ENCODE data around the gene GRK2.

GRK2 gene

DNA sequence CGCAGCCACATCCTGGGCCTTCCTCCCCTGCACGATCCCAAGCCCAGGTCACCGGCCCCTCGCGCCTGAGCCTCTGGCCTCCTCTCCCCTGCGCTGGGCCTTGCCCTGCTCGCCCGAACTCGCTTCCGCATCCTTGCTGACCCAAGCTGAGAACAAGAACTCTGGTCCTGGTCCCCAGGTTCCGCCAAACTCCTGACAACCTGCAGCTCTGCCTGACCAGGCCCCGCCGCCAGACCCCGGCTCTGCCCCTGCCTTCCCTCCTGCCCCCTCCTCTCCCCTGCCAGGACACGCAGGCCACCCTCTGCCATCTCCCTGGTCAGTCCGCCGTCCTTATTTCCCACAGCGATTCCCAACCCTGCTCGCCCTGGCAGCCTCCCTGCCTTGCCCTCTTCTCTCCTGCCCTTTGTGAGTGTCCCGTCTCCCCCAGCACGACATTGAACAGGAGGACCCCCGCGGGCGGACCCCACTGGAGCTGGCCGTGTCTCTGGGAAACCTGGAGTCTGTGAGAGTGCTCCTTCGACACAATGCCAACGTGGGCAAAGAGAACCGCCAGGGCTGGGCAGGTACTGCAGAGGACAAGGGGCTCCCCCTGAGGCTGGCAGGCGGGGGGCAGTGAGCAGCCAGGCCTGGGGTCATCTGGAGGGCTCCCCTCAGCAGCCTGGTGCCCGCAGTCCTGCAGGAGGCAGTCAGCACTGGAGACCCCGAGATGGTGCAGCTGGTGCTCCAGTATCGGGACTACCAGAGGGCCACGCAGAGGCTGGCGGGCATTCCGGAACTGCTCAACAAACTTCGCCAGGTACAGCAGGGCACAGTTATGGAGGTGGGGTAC lies 23.6 kb downstream of the GRK2 start:
- H3K27ac ChIP-seq, result peak overlapping the region; percentile 62 to 100 (median 95)
- peak overlapping the region; percentile 56 to 84 (median 74) for H3K4me3 ChIP-seq

DNA sequence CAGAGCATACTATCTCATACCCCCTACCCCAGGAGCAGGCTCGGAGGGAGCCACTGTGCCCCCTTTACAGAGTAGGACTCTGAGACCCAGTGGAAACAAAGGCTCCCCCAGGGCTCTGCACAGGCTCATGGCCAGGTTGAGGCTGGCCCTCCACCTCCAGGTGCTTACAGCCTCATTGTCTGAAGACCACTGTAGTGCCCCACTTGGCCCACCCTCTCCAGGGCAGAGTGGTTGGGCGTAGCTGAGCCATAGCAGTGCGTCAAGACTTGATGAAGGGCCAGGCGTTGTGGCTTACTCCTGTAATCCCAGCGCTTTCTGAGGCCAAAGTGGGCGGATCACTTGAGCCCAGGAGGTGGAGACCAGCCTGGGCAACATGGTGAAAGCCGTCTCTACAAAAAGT lies 24.5 kb downstream of the GRK2 start:
- Histone ChIP-seq H3K27ac (peak overlapping the region in 17 of 21 experiments; percentile 15 to 100 (median 94)), H3K4me3 (peak overlapping the region in 3 of 7 experiments; percentile 56 to 78 (median 60))

DNA sequence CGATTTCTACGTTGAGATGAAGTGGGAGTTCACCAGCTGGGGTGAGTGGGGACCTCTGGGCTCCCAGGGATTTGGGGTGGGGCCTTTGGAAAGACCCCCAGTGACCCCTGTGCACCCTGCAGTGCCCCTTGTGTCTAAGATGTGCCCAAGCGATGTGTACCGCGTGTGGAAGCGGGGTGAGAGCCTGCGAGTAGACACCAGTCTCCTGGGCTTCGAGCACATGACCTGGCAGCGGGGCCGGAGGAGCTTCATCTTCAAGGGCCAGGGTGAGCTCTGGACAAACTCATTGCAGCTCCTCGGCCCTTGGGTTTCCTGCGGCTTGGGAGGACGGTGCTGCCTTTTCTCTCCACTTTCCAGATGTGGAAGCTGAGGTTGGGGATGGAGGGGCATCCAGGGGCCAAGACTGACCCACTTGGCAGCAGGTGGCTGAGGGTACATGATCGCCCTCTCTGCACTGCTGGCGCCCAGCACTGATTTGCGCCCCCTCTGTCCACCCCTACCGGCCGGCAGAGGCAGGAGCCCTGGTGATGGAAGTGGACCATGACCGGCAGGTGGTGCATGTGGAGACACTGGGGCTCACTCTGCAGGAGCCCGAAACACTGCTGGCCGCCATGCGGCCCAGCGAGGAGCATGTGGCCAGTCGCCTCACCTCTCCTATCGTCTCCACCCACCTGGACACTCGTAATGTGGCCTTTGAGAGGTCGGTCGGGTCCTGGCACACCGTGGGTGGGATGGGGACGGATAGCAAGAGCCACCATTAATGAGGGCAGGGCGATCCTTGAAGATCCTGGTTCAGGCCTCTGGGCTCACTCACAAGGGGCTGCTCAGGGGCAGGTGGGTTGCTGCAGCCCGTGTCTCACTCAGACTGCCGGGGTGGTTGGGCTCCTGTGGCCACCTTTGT lies 25.5 kb downstream of the GRK2 start:
- peak overlapping the region in 13 of 21 experiments; percentile 10 to 100 (median 74) for H3K27ac ChIP-seq

DNA sequence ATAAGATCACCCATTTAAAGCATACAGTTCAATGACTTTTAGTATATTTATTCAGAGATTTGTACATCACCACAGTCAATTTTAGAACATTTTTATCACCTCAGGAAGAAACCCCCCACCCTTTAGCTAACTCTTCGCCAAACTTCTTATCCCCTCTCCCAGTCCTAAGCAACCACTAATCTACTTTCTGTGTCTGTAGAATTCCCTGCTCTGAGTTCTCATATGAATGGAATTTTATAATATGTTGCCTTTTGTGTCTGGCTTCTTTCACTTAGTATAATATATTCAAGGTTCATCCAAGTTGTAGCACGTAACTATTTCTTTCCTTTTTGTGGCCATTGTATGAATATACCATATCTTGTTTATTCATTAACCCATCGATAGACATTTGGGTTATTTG lies 26.4 kb downstream of the GRK2 start:
- Histone ChIP-seq H3K4me3 (no peak overlapping the region), H3K27ac (peak overlapping the region in 11 of 21 experiments; percentile 16 to 100 (median 49))

More for the DNA sequence above, 25.5 kb downstream of the GRK2 start:
- no peak overlapping the region for H3K4me3 ChIP-seq

DNA sequence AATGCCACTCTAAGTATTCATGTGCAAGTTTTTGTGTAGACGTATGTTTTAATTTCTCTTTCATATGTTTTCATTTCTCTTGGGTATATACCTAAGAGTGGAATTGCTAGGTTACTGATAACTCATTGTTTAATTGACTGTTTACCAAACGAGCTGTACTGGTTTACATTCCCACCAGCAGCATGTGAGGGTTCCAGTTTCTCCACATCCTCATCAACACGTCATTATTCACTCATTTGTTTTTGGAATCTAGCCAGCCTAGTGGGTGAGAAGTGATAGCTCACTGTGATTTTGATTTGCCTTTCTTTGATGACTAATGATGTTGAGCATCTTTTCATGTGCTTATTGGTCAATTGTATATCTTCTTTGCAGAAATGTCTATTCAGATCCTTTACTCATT lies 26.8 kb downstream of the GRK2 start:
- Histone ChIP-seq H3K4me3 (no peak overlapping the region), H3K27ac (peak overlapping the region in 7 of 21 experiments; percentile 17 to 74 (median 47))

DNA sequence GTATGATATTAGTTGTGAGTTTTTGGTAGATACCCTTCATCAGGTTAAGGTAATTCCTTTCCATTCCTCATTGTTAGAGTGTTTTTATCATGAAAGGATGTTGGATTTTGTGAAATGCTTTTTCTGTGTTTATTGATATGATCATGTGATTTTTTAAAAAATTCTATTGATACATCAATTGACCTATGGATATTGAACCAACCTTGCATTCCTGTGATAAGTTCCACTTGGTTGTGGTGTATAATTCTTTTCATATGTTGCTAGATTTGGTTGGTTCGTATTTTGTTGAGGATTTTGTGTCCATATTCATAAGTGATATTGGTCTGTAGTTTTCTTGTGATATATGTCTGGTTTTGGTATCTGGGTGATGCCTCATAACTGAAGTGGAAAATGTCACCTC lies 29.6 kb downstream of the GRK2 start:
- Histone ChIP-seq H3K4me3 (no peak overlapping the region), H3K27ac (no peak overlapping the region)

DNA sequence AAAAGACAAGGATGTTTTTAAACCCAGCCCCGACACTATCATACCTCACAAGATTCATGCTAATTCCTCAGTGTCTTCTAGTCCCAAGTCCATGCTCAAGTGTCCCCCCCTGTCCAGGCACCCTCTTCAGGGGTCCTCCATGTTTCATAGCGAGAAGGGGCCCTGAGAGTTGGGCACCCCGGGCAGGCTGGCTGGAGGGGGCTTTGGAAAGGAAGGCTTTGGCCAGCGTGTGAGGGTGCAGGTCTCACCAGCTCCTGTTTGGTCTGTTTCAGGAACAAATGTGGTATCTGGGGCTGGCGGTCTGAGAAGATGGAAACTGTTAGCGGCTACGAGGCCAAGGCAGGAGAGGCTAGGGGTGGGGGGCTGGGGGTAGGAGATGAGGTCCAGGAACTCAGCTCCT lies 32.5 kb downstream of the GRK2 start:
- Histone ChIP-seq H3K4me3 (no peak overlapping the region), H3K27ac (no peak overlapping the region)

DNA sequence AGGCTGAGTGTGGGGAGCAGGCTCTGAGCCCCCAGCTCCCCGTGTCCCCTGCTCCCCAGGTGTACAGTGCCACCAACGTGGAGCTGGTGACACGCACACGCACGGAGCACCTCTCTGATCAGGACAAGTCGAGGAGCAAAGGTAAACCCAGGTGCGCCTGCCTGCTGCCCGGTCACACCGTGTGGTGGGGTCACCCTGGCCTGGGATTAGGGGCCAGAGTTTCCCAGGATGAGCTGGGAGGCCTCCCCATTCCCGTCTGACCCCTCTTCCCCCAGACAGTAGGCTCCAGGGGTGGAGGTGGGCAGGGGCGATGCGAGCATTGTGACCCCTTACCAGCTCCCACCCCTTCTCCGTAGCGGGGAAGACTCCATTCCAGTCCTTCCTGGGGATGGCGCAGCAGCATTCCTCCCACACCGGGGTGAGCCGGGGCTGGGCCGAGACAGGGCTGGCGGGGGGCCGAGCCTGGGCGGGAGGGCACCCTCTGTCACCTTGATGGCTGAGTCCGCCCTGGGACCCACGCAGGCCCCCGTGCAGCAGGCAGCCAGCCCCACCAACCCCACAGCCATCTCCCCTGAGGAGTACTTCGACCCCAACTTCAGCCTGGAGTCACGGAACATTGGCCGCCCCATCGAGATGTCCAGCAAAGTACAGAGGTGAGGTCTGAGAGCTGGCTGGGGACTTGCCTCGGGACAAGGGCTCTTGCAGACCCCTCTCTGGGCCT lies 33.4 kb downstream of the GRK2 start:
- no peak overlapping the region for H3K4me3 ChIP-seq
- no peak overlapping the region for H3K27ac ChIP-seq

DNA sequence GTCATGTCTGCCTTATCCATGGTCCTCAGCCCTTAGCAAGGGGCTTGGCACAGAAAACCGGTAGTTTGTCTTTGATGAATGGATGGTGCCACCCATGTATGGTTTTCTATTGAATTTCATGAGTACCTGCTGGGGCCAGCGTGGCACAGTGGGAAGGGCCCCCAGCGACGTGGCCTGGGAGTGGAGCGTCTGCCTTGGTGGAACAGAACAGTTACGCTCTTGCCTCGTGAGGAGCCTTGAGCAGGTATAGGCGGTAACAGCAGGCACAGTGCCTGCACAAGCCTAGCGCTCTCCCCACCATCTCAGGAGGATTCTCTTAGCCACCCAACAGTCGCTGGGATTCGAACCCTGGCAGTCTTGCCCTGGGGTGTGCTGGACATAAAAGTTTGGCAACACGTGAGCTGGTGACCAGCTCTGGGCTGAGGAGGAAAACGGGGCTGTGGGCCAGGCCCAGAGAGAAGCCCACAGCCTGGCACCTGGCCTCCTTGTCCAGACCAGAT lies 34.0 kb downstream of the GRK2 start:
- H3K27ac ChIP-seq, result peak overlapping the region in 2 of 21 experiments; percentile 21 to 40
- no peak overlapping the region for H3K4me3 ChIP-seq

DNA sequence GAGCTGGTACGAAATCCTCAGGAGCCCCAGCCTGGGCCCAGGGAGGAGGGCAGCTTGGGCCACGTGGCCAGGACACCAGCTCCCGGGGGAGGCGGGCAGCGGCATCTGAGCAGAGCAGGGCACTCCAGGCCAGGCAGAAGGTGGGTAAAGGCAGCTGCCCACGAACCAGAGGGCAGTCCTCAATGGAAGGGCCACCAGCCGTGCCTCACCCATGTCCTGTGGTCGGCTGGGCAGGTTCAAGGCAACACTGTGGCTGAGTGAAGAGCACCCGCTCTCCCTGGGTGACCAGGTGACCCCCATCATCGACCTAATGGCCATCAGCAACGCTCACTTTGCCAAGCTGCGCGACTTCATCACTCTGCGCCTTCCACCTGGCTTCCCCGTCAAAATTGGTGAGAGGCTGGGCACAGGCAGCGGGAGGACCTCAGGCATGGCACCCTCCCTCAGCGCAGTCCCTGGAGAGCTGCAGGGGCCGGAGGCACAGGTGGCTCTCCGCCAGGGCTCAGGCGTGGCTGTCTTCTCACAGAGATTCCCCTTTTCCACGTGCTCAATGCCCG lies 34.6 kb downstream of the GRK2 start:
- Histone ChIP-seq H3K4me3 (no peak overlapping the region), H3K27ac (peak overlapping the region in 1 of 21 experiments; percentile 40)

DNA sequence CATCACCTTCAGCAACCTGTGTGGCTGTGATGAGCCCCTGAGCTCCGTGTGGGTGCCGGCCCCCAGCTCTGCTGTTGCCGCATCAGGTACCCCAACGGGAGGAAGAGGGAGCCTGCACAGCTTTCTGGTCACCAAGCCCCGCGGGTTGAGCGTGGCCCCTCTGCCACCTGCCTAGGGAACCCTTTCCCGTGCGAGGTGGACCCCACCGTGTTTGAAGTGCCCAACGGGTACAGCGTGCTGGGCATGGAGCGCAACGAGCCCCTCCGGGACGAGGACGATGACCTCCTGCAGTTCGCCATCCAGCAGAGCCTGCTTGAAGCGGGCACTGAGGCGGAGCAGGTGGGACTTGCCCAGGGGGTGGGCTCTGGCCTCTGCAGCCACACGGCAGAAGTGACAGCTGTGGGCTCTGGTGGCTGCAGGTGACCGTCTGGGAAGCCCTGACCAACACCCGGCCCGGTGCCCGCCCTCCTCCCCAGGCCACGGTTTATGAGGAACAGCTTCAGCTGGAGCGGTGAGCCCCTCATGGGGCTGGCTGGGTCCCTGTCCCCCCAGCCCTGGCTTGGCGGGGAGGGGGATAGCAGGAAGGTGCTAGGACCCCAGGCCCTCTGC lies 35.1 kb downstream of the GRK2 start:
- peak overlapping the region in 11 of 21 experiments; percentile 58 to 97 (median 94) for H3K27ac ChIP-seq
- no peak overlapping the region for H3K4me3 ChIP-seq

DNA sequence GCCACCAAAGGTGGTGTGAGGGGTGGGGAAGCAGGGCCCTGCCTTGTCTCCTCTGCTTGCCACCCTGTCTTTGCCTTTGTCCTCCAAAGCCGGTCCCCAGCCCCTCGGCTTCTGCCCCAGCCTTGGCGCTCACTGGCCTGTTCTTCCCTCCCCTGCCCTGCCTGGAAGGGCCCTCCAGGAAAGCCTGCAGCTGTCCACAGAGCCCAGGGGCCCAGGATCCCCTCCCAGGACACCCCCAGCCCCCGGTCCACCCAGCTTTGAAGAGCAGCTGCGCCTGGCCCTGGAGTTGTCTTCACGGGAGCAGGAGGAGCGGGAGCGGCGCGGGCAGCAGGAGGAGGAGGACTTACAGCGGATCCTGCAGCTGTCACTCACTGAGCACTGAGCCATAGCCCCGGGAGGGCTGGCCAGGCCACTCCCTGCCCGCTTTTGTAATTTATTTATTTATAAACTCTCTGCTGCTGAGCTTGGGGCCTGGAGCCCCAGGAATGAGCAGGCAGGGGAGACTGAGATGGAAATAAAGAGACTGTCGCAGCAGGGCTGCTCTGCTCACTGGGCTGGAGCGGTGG lies 35.8 kb downstream of the GRK2 start:
- Histone ChIP-seq H3K4me3 (peak overlapping the region in 4 of 7 experiments; percentile 69 to 98 (median 82)), H3K27ac (peak overlapping the region in 16 of 21 experiments; percentile 85 to 99 (median 95))

DNA sequence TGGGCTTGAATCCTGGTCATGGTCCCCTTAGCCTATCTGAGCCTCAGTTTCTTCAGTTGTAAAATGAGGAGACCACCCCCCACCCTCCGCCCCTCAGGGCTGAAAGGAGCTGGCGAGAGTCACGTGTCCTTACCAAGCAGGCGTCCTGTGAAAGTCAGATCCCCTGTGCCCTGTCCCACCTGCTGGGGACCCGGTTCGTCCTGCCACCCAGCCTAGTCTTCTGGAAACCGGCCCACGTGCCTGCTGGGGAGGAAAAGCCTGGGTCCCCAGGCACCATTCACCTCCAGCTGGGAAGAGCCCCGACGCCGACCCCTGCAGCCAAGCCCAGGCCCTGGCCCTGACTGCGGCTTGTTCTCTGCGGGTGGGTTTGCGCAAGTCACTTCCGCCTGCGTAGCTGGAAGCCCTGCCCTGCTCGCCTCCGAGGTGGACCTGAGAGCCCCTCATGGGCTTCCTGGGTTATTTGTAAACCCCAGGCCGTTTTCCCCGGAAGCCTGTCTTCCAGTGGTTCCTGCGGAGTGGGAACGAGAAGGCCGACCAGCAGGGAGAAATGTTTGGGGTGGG lies 36.4 kb downstream of the GRK2 start:
- Histone ChIP-seq H3K27ac (peak overlapping the region; percentile 13 to 99 (median 94)), H3K4me3 (peak overlapping the region; percentile 64 to 98 (median 76))

DNA sequence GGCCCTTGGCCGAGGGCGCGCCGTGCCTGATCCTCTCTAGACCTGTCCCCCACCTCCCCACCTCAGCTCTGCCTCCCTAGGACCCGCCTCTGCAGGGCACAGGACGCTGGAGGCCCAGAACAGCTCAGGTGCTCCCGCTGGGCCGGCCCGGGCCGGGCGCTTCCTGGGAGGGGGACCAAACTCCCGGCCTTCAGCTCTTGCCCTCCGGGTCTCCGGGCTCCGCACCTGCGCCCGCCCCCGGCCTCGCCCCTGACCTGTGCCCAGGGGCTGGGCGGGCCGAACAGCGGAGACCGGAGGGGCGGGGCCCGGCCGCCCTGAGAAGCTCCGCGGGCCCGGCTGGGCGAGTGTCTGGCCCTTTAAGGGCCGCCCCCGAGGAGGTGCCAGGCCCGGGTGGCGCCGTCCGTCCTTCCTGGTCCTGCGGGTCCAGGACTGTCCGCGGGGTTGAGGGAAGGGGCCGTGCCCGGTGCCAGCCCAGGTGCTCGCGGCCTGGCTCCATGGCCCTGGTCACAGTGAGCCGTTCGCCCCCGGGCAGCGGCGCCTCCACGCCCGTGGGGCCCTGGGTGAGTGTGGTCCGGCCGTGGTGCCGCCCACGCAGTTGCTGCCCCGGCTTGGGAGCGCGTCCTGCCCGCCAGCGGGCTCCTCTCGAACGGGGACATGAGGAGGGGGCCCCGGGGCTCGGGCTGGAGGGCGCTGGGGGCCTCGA lies 37.0 kb downstream of the GRK2 start, which contains the start of gene SSH3:
SSH3 (plus strand) TSS at position 399 of the 703 bp plus-strand sequence; CDS start at position 495, 96 bp downstream.
- H3K4me3 ChIP-seq, result peak within 1 kb of the TSS; percentile 64 to 98 (median 76)
- H3K27ac ChIP-seq, result peak within 1 kb of the TSS; percentile 71 to 99 (median 94)

DNA sequence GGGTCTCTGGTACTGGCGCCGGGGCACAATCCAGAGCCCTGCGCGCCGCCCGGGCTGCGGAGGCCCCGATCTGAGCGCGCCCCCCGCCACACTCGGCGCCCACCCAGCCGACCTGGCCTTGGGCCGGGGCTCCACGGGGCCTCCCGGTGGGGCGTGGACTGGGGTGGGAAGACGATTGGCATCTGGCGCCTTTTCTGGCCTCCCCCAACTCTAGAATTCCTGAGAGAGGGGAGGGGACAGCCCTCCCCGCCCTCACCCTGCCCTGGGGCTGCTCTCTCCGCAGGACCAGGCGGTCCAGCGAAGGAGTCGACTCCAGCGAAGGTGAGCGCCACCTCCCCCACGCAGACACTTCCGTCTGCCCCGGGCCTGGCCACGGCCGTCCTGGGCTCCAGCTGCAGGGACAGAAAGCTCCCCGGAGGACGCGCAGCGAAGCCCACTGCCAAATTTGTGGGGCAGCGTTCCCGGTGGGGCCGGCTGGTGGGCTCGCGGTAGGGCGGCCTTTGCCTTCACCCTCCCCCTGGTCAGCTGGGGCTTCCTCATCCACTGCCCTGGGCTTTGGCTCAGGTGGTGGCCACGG lies 37.6 kb downstream of the GRK2 start:
- Histone ChIP-seq H3K27ac (peak overlapping the region; percentile 71 to 99 (median 94)), H3K4me3 (peak overlapping the region; percentile 64 to 98 (median 76))

DNA sequence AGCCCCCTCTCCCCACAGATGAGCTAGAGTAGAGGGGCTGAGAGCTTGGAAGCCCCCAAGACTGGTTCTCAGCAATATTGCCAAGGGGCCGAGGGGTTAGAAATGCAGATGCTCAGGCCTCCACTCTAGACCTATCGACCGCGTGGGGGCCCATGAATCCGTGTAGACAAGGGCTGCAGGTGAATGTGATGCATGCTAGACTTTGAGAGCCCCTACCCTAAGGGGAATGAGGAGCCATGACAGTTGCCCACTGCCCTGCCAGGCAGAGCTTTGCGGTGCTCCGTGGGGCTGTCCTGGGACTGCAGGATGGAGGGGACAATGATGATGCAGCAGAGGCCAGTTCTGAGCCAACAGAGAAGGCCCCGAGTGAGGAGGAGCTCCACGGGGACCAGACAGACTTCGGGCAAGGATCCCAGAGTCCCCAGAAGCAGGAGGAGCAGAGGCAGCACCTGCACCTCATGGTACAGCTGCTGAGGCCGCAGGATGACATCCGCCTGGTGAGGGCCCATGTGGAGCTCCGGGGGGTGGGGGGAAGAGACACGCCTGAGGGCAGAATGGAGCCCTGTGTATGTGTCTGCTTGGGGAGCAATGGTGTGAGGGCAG lies 38.3 kb downstream of the GRK2 start:
- H3K27ac ChIP-seq, result peak overlapping the region in 17 of 21 experiments; percentile 85 to 99 (median 94)
- H3K4me3 ChIP-seq, result peak overlapping the region; percentile 64 to 98 (median 76)
